A673 (cell line): ENCODE results near the gene MRPS12. TPM values are rescaled to one million over a fixed set of nuclear protein-coding genes. Genes with fewer than 3 reads are reported as not detected.

Source experiments
- BruUV-seq: library from RNA; stranded (reverse); fragments of 400-500 nt; replicated peaks from 2 replicates; lab custom pipeline; 2021; lab: Mats Ljungman, UMichigan
- CTCF ChIA-PET: fragments of 300-600 bp; sonication (Branson Sonifier 250); formaldehyde crosslinking; loops from one replicate; lab custom pipeline; 2022; ENCODE audit warnings: antibody characterized with exemption; lab: Charles Lee
- POLR2A ChIA-PET: fragments of 300-600 bp; sonication (Branson Sonifier 250); formaldehyde crosslinking; loops from one replicate; lab custom pipeline; 2022; ENCODE audit warnings: antibody characterized with exemption; ENCODE audit not compliant: low non-redundant PET; lab: Charles Lee
- DNase-seq: peaks from one replicate; pipeline ENCODE4 v3.0.0-alpha.2; 2015; ENCODE audit warnings: low spot score
- H3K27ac ChIP-seq: fragments of 200-600 bp; sonication (generic); 2 replicates; pipeline ENCODE4 v1.5.1; 2016; ENCODE audit warnings: mixed run types, low read depth, mild to moderate bottlenecking, mixed read lengths, antibody characterized with exemption, low read length; ENCODE audit not compliant: poor library complexity, severe bottlenecking
- H3K27me3 ChIP-seq: fragments of 200-600 bp; sonication (generic); replicated peaks from 2 replicates; pipeline ENCODE4 v1.6.1; 2017; ENCODE audit warnings: mixed run types, low read depth, mild to moderate bottlenecking, mixed read lengths, antibody characterized with exemption, low read length; ENCODE audit not compliant: insufficient read depth, poor library complexity
- H3K36me3 ChIP-seq: fragments of 200-600 bp; sonication (generic); 2 replicates; pipeline ENCODE4 v1.6.1; 2016; ENCODE audit warnings: mixed run types, mild to moderate bottlenecking, mixed read lengths, antibody characterized with exemption, low read length; ENCODE audit not compliant: insufficient read depth, poor library complexity, severe bottlenecking
- H3K4me1 ChIP-seq: fragments of 200-600 bp; sonication (generic); 2 replicates; pipeline ENCODE4 v1.6.1; 2017; ENCODE audit warnings: mixed run types, mild to moderate bottlenecking, mixed read lengths, antibody characterized with exemption, low read length; ENCODE audit not compliant: insufficient read depth, poor library complexity, severe bottlenecking
- H3K4me3 ChIP-seq: fragments of 200-600 bp; sonication (generic); 2 replicates; pipeline ENCODE4 v1.5.1; 2016; ENCODE audit warnings: low read depth, mixed run types, mild to moderate bottlenecking, mixed read lengths, low read length; ENCODE audit not compliant: poor library complexity, severe bottlenecking
- H3K9me3 ChIP-seq: fragments of 200-600 bp; sonication (generic); 2 replicates; pipeline ENCODE4 v1.6.1; 2016; ENCODE audit warnings: mixed run types, low read depth, mild to moderate bottlenecking, mixed read lengths, antibody characterized with exemption, low read length; ENCODE audit not compliant: poor library complexity, severe bottlenecking
- CTCF ChIP-seq: fragments of 300-800, 200-600 bp; sonication (generic); conservative IDR thresholded peaks from 2 replicates; pipeline ENCODE4 v1.5.1; 2017; ENCODE audit warnings: low read depth, mild to moderate bottlenecking, antibody characterized with exemption, low read length, moderate library complexity, mixed read lengths
- EZH2 ChIP-seq: fragments of 200-600 bp; sonication (generic); IDR thresholded peaks from 2 replicates; pipeline ENCODE4 v1.6.1; 2017; ENCODE audit warnings: borderline replicate concordance, low read depth, mild to moderate bottlenecking, mixed read lengths, antibody characterized with exemption, low read length; ENCODE audit not compliant: poor library complexity, severe bottlenecking
- intact Hi-C: fragments of 100-400 bp; cut with micrococcal nuclease; formaldehyde crosslinking; loops from one replicate; pipeline ENCODE4 v1.10.0; 2022; ENCODE audit not compliant: unreplicated experiment
- total RNA-seq: library from RNA; stranded (reverse); gene quantifications from 2 replicates; pipeline ENCODE4 v1.2.3, GENCODE V29; 2021

Gene MRPS12
- total RNA-seq, 1 experiment from 2014 or later = 81.9 TPM

GRCh38 chr19:38900202-38900629 lies 30.5 kb upstream of the MRPS12 start:
- intact Hi-C loops = no loop called here

GRCh38 chr19:38900743-38901190 lies 30.0 kb upstream of the MRPS12 start:
- BruUV-seq = no TSS peak
- POLR2A ChIA-PET = no interaction called here
- intact Hi-C loops = no loop called here

More at GRCh38 chr19:38900202-38900629, 30.5 kb upstream of the MRPS12 start:
- POLR2A ChIA-PET = interaction anchor here (0.7 to 1.0 kb wide), 2 partner anchors 31 to 281 kb away, joined by 3 read pairs; partner anchors contain the start of genes EIF3K, MRPS12 and SARS2
- peak overlapping the region; percentile 69 for H3K4me3 ChIP-seq
- BruUV-seq = TSS peak; percentile 74
- H3K9me3 ChIP-seq = no peaks in the 10 kb centered on the region
- H3K36me3 ChIP-seq = peaks cover 4% of the 10 kb centered on the region
- H3K4me1 ChIP-seq = peaks cover 4% of the 10 kb centered on the region
- H3K27ac ChIP-seq = peak overlapping the region; percentile 86
- CTCF ChIA-PET = interaction anchor here (0.6 to 1.6 kb wide), 4 partner anchors 12 to 509 kb away, joined by 3 to 7 read pairs (median 4); partner anchors contain the start of genes FAM98C, MRPS12 and SARS2
- no peak for TF ChIP-seq EZH2
- no peak for TF ChIP-seq CTCF
- H3K27me3 ChIP-seq = no peaks in the 10 kb centered on the region
- no peak for DNase-seq

GRCh38 chr19:38901683-38902082 lies 29.1 kb upstream of the MRPS12 start:
- Histone ChIP-seq H3K4me3 (no peak overlapping the region), H3K4me1 (peaks cover 4% of the 10 kb centered on the region), H3K9me3 (no peaks in the 10 kb centered on the region), H3K36me3 (peaks cover 11% of the 10 kb centered on the region), H3K27me3 (no peaks in the 10 kb centered on the region), H3K27ac (no peak overlapping the region)
- no TSS peak for BruUV-seq
- ChIA-PET CTCF (interaction anchor here (0.7 kb wide), 1 partner anchor 999 kb away, joined by 5 read pairs; no protein-coding TSS in a partner anchor), POLR2A (no interaction called here)
- no peak for DNase-seq
- intact Hi-C loops = no loop called here
- TF ChIP-seq CTCF (no peak), EZH2 (no peak)

More at GRCh38 chr19:38900743-38901190, 30.0 kb upstream of the MRPS12 start:
- Histone ChIP-seq H3K4me3 (peak overlapping the region; percentile 69), H3K9me3 (no peaks in the 10 kb centered on the region), H3K27me3 (no peaks in the 10 kb centered on the region), H3K36me3 (peaks cover 8% of the 10 kb centered on the region), H3K27ac (peak overlapping the region; percentile 86), H3K4me1 (peaks cover 4% of the 10 kb centered on the region)
- TF ChIP-seq CTCF (no peak), EZH2 (no peak)
- DNase-seq = no peak
- CTCF ChIA-PET = interaction anchor here (1.1 to 1.6 kb wide), 2 partner anchors 13 to 498 kb away, joined by 5 to 7 read pairs; partner anchors contain the start of gene FAM98C
